H9 (cell line): ENCODE measurements around the gene S100G. TPM values are rescaled to one million over a fixed set of nuclear protein-coding genes. Genes with fewer than 3 reads are reported as not detected.

Source experiments
- DNase-seq: peaks from one replicate; pipeline ENCODE4 v3.0.0-alpha.2; 2017
- H2AFZ ChIP-seq: one replicate; pipeline ENCODE4 v1.6.1; 2013; ENCODE audit warnings: mild to moderate bottlenecking, low read length, control low read depth, moderate library complexity
- H2AK5ac ChIP-seq: 2 replicates; pipeline ENCODE4 v1.6.1; 2013; ENCODE audit warnings: low read length, control low read depth, mixed read lengths; ENCODE audit not compliant: insufficient read length
- H2BK120ac ChIP-seq: one replicate; pipeline ENCODE4 v1.6.1; 2013; ENCODE audit warnings: low read depth, mild to moderate bottlenecking, low read length, control low read depth, inconsistent platforms; ENCODE audit not compliant: poor library complexity, severe bottlenecking
- H2BK12ac ChIP-seq: 2 replicates; pipeline ENCODE4 v1.6.1; 2013; ENCODE audit warnings: low read length, control low read depth, mixed read lengths, low read depth; ENCODE audit not compliant: insufficient read length
- H2BK15ac ChIP-seq: 2 replicates; pipeline ENCODE4 v1.6.1; 2013; ENCODE audit warnings: low read depth, low read length, control low read depth
- H2BK20ac ChIP-seq: one replicate; pipeline ENCODE4 v1.6.1; 2013; ENCODE audit warnings: low read depth, mild to moderate bottlenecking, low read length, control low read depth, inconsistent platforms; ENCODE audit not compliant: poor library complexity, severe bottlenecking
- H2BK5ac ChIP-seq: 2 replicates; pipeline ENCODE4 v1.6.1; 2013; ENCODE audit warnings: low read length, control low read depth, mixed read lengths; ENCODE audit not compliant: insufficient read length
- H3K14ac ChIP-seq: 2 replicates; pipeline ENCODE4 v1.6.1; 2013; ENCODE audit warnings: low read length, control low read depth; ENCODE audit not compliant: insufficient read depth
- H3K18ac ChIP-seq: 2 replicates; pipeline ENCODE4 v1.6.1; 2013; ENCODE audit warnings: low read depth, mild to moderate bottlenecking, mixed read lengths, low read length, control low read depth; ENCODE audit not compliant: insufficient read length
- H3K23ac ChIP-seq: 2 replicates; pipeline ENCODE4 v1.6.1; 2013; ENCODE audit warnings: low read length, control low read depth, mixed read lengths, low read depth; ENCODE audit not compliant: insufficient read length
- H3K23me2 ChIP-seq: 2 replicates; pipeline ENCODE4 v1.6.1; 2013; ENCODE audit warnings: low read depth, mild to moderate bottlenecking, mixed read lengths, low read length, control low read depth; ENCODE audit not compliant: insufficient read length, poor library complexity, severe bottlenecking
- H3K27ac ChIP-seq: 2 replicates; pipeline ENCODE4 v1.5.1; 2013; ENCODE audit warnings: low read length, control low read depth, mixed read lengths, low read depth; ENCODE audit not compliant: insufficient read length
- H3K27me3 ChIP-seq: 2 replicates; pipeline ENCODE4 v1.6.1; 2013; ENCODE audit warnings: low read length, control low read depth, inconsistent platforms; ENCODE audit not compliant: insufficient read depth
- H3K4ac ChIP-seq: 2 replicates; pipeline ENCODE4 v1.6.1; 2013; ENCODE audit warnings: low read depth, mild to moderate bottlenecking, control low read depth, inconsistent platforms, low read length, moderate library complexity
- H3K4me1 ChIP-seq: 2 replicates; pipeline ENCODE4 v1.6.1; 2013; ENCODE audit warnings: low read length, control low read depth, inconsistent platforms; ENCODE audit not compliant: insufficient read depth
- H3K4me2 ChIP-seq: 2 replicates; pipeline ENCODE4 v1.6.1; 2013; ENCODE audit warnings: low read length, control low read depth, mixed read lengths; ENCODE audit not compliant: insufficient read length, insufficient read depth
- H3K56ac ChIP-seq: 2 replicates; pipeline ENCODE4 v1.6.1; 2013; ENCODE audit warnings: low read depth, mild to moderate bottlenecking, mixed read lengths, low read length, control low read depth; ENCODE audit not compliant: insufficient read length
- H3K79me1 ChIP-seq: 2 replicates; pipeline ENCODE4 v1.6.1; 2013; ENCODE audit warnings: low read depth, mild to moderate bottlenecking, moderate library complexity, low read length, control low read depth, inconsistent platforms; ENCODE audit not compliant: insufficient read depth, poor library complexity, severe bottlenecking
- H3K79me2 ChIP-seq: 2 replicates; pipeline ENCODE4 v1.6.1; 2013; ENCODE audit warnings: low read length, control low read depth, inconsistent platforms; ENCODE audit not compliant: insufficient read depth
- H3K9ac ChIP-seq: 2 replicates; pipeline ENCODE4 v1.6.1; 2013; ENCODE audit warnings: low read length, control low read depth, mixed read lengths; ENCODE audit not compliant: insufficient read length; ENCODE audit errors: extremely low read depth
- H3K9me3 ChIP-seq: one replicate; pipeline ENCODE4 v1.6.1; 2013; ENCODE audit warnings: low read depth, low read length, inconsistent platforms; ENCODE audit not compliant: control insufficient read depth
- H3T11ph ChIP-seq: one replicate; pipeline ENCODE4 v1.6.1; 2013; ENCODE audit warnings: mild to moderate bottlenecking, low read length, control low read depth, inconsistent platforms
- H4K20me1 ChIP-seq: one replicate; pipeline ENCODE4 v1.6.1; 2013; ENCODE audit not compliant: control insufficient read depth, insufficient read length, insufficient read depth
- H4K5ac ChIP-seq: 2 replicates; pipeline ENCODE4 v1.6.1; 2013; ENCODE audit warnings: low read depth, mild to moderate bottlenecking, mixed read lengths, low read length, control low read depth; ENCODE audit not compliant: insufficient read length
- H4K8ac ChIP-seq: replicated peaks from 2 replicates; pipeline ENCODE4 v1.6.1; 2013; ENCODE audit warnings: low read length, control low read depth, mixed read lengths, low read depth; ENCODE audit not compliant: insufficient read length
- H4K91ac ChIP-seq: 2 replicates; pipeline ENCODE4 v1.6.1; 2013; ENCODE audit warnings: low read depth, mild to moderate bottlenecking, moderate library complexity, mixed read lengths, low read length, control low read depth; ENCODE audit not compliant: insufficient read length
- H3K27ac Mint-ChIP-seq, 3 experiments: 2 replicates in 2 of 3; 3 replicates in 1 of 3; pipeline ENCODE4 v1.8.0; 2020 to 2021; ENCODE audit warnings: mixed read lengths in 3 of 3, mild to moderate bottlenecking in 1 of 3, moderate library complexity in 1 of 3
- H3K27me3 Mint-ChIP-seq: 2 replicates; pipeline ENCODE4 v1.8.0; 2021; ENCODE audit warnings: low read depth, mild to moderate bottlenecking, moderate library complexity, mixed read lengths
- H3K36me3 Mint-ChIP-seq, 3 experiments: 2 replicates in 2 of 3; 3 replicates in 1 of 3; pipeline ENCODE4 v1.8.0; 2020 to 2021; ENCODE audit warnings: low read depth in 3 of 3, mixed read lengths in 3 of 3; ENCODE audit not compliant: insufficient read depth in 1 of 3
- H3K4me1 Mint-ChIP-seq, 2 experiments: 2 replicates each; pipeline ENCODE4 v1.8.0; 2020; ENCODE audit warnings: mixed read lengths in 2 of 2
- H3K4me3 Mint-ChIP-seq, 2 experiments: 2 replicates in 1 of 2; 3 replicates in 1 of 2; pipeline ENCODE4 v1.8.0; 2020 to 2021; ENCODE audit warnings: mild to moderate bottlenecking in 2 of 2, mixed read lengths in 2 of 2, moderate library complexity in 1 of 2
- H3K9me3 Mint-ChIP-seq, 2 experiments: 2 replicates in 1 of 2; 3 replicates in 1 of 2; pipeline ENCODE4 v1.8.0; 2020; ENCODE audit warnings: mild to moderate bottlenecking in 2 of 2, mixed read lengths in 2 of 2, moderate library complexity in 1 of 2
- CTCF ChIP-seq: fragments of 200-600 bp; sonication (generic); conservative IDR thresholded peaks from 3 replicates; pipeline ENCODE4 v1.8.0; 2021; ENCODE audit warnings: antibody characterized with exemption, mild to moderate bottlenecking
- WGBS: extraction: QIAGEN DNeasy Blood & Tissue Kit; methylation state at CpG from one replicate; pipeline ENCODE4 v1.1.7; 2013; ENCODE audit warnings: missing lambda C conversion rate, low lambda C conversion rate, mixed read lengths; ENCODE audit not compliant: insufficient read length; ENCODE audit errors: extremely low coverage; 5-methylcytosine and 5-hydroxymethylcytosine counted together
- total RNA-seq: library from RNA; stranded (reverse); gene quantifications from 2 replicates; pipeline ENCODE4 v1.2.1, GENCODE V29; 2021

S100G gene
- total RNA-seq, 1 experiment from 2014 or later: not detected

- no peak overlapping the region for H3K23ac ChIP-seq
- no peak overlapping the region for H3K18ac ChIP-seq
- no peak overlapping the region for H2BK12ac ChIP-seq
- H3K4me1 Mint-ChIP-seq: 0 out of 4 replicates have a peak, but pooled peaks cover 0 to 5% of the 10 kb centered on the region in 2 experiments
- H4K91ac ChIP-seq: no peak overlapping the region
- no peak overlapping the region for H2BK120ac ChIP-seq
- no peak overlapping the region for H3T11ph ChIP-seq
- H2AK5ac ChIP-seq: no peak overlapping the region
- H3K36me3 Mint-ChIP-seq: peaks cover 39 to 82% (median 77%) of the 10 kb centered on the region in 3 experiments; a peak in 6 of 7 replicates
- no peak overlapping the region for H2BK20ac ChIP-seq
- TF ChIP-seq CTCF: no peak
- H4K20me1 ChIP-seq: no peaks in the 10 kb centered on the region
- no peak overlapping the region for H3K4me3 Mint-ChIP-seq
- no peak overlapping the region for H2AFZ ChIP-seq
- no peaks in the 10 kb centered on the region for H3K27me3 ChIP-seq
- H3K9me3 ChIP-seq: no peaks in the 10 kb centered on the region
- H3K79me2 ChIP-seq: no peaks in the 10 kb centered on the region
- no peak overlapping the region for H3K27ac ChIP-seq
- H2BK15ac ChIP-seq: no peak overlapping the region
- no peak overlapping the region for H3K4me2 ChIP-seq
- H3K27me3 Mint-ChIP-seq: no peaks in the 10 kb centered on the region
- no peak overlapping the region for H3K9ac ChIP-seq
- no peak overlapping the region for H3K56ac ChIP-seq
- no peak overlapping the region for H4K8ac ChIP-seq
- no CpG with 5 or more reads among the region's 6 CpGs for WGBS
- no peak overlapping the region for H4K5ac ChIP-seq
- no peaks in the 10 kb centered on the region for H3K23me2 ChIP-seq
- H3K4ac ChIP-seq: no peak overlapping the region
- no peak overlapping the region for H2BK5ac ChIP-seq
- H3K27ac Mint-ChIP-seq: peak overlapping the region in 1 of 3 experiments; percentile 41; a peak in 1 of 7 replicates
- no peak for DNase-seq
- no peaks in the 10 kb centered on the region for H3K4me1 ChIP-seq
- no peaks in the 10 kb centered on the region for H3K79me1 ChIP-seq
- H3K14ac ChIP-seq: no peak overlapping the region
- no peaks in the 10 kb centered on the region for H3K9me3 Mint-ChIP-seq
Measured at GRCh38 chrX:16699389-16699788, 49.4 kb downstream of the S100G start.
